GM21381 (cell line): ENCODE measurements around the gene SMIM3.
"Not testable (repeated sequence)": the region's sequence is repeated elsewhere in the genome, so short reads cannot be mapped to it uniquely, and the experiment has no call there.

Experiments used
- ATAC-seq: cut with Tn5 transposase; IDR thresholded peaks from one replicate; pipeline ENCODE4 v1.9.1; 2021; ENCODE audit warnings: mild to moderate bottlenecking, moderate library complexity; ENCODE audit not compliant: unreplicated experiment

The SMIM3 gene

GRCh38 chr5:150791536-150791935 lies 13.0 kb downstream of the SMIM3 start:
- no peak for ATAC-seq

DNA sequence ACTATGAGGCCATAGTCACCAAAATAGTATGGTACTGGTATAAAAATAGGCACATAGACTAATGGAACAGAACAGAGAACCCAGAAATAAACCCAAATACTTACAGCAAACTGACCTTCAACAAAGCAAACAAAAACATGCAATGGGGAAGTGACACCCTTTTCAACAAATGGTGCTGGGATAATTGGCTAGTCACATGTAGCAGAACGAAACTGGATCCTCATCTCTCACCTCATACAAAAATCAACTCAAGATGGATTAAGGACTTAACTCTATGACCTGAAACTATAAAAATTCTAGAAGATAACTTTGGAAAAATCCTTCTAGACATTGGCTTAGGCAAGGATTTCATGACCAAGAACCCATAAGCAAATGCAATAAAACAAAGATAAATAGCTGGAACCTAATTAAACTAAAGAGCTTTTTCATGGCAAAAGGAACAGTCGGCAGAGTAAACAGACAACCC lies 14.9 kb downstream of the SMIM3 start:
- ATAC-seq, result not testable (repeated sequence)

- no peak for ATAC-seq
Measured at GRCh38 chr5:150794927-150795326, 16.4 kb downstream of the SMIM3 start.

DNA sequence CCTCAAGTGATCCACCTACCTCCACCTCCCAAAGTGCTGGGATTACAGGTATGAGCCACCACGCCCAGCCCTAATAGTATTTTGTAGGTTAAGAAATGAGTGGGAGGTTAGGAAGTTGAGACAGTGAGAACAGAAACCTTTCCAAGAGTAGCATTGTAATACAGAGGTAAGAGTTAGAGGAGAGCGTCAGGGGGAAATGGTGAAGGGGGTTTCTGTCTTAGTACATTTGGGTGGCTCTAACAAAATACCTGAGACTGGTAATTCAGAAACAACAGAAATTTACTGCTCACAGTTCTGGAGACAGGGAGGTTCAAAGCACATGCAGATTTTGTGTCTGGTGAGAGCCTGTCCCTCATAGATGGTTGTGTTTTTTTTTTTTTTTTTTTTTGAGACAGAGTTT lies 18.8 kb downstream of the SMIM3 start:
- no peak for ATAC-seq

GRCh38 chr5:150801117-150801927 lies 22.8 kb downstream of the SMIM3 start:
- peak; percentile 67 for ATAC-seq

GRCh38 chr5:150804388-150804787 lies 25.8 kb downstream of the SMIM3 start:
- no peak for ATAC-seq

DNA sequence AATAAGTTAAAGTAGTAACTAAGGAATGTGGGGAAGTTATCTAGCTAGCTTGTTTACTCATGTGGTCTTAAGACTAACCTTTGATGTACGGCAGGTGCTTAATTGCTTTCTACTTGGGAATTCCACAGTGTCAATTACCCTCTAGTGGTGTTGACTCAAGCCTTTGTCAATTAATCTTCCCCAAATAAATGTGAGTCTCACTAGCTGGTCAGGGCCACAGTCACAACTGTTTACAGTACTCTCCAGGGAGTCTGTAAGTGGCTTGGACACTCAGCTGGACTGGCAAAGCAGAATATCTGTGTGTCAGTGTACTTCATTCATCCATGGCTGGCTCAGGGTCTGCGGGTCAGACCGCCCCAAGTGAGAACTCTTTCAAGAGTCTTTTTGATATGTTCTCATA lies 30.8 kb downstream of the SMIM3 start:
- ATAC-seq, result no peak

GRCh38 chr5:150815010-150815409 lies 36.5 kb downstream of the SMIM3 start:
- ATAC-seq, result no peak

DNA sequence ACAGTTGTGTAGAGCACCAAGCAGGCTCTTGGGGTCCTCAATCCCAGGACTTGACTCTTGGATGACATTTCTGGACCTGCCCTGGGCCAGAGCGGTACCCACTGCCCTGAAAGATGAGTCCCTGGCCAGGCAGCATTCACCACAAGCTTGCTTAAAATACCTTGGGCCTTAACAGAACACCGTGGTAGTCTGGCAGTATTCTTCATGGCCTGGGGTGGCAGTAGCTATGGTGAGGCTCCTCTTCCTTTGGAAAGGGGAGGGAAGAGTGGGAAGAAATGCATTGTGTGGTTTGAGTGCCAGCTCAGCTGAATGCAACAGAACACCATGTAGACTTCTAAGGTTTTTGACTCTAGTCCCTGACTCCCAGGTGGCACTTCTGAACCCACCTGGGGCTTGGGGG lies 38.4 kb downstream of the SMIM3 start:
- ATAC-seq, result no peak

DNA sequence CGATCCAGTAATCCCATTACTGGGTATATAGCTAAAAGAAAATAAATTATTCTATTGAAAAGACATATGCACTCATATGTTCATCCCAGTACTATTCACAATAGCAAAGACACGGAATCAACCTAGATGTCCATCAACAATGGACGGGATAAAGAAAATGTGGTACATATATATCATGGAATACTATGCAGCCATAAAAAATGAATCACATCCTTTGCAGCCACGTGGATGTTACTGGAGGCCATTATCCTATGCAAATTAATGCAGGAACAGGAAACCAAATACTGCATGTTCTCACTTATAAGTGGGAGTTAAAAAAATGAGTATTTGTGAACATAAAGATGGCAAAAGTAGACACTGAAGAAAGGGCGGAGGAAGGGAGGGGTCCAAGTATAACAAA lies 51.2 kb downstream of the SMIM3 start:
- ATAC-seq, result no peak

- ATAC-seq, result not testable (repeated sequence)
Measured at GRCh38 chr5:150831821-150832220, 53.3 kb downstream of the SMIM3 start.

GRCh38 chr5:150836064-150836463 lies 57.5 kb downstream of the SMIM3 start:
- no peak for ATAC-seq

DNA sequence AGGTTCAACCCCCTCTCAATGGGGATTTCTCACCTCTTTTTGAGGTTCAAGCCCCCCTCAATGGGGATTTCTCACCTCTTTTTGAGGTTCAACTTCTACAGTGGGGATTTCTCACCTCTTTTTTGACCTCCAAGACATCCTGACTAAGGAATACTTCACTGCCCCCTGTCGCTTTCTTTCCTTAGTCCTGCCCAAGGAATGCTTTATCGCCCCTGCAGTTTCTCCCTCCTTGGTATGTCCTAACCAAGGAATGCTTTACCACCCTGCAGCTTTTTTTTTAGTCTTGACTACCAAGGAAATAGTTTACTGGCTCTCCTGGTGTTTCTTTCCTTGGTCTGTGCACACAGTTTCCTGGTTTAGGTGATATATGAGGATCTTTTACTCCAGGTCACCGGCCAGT lies 58.1 kb downstream of the SMIM3 start:
- no peak for ATAC-seq

DNA sequence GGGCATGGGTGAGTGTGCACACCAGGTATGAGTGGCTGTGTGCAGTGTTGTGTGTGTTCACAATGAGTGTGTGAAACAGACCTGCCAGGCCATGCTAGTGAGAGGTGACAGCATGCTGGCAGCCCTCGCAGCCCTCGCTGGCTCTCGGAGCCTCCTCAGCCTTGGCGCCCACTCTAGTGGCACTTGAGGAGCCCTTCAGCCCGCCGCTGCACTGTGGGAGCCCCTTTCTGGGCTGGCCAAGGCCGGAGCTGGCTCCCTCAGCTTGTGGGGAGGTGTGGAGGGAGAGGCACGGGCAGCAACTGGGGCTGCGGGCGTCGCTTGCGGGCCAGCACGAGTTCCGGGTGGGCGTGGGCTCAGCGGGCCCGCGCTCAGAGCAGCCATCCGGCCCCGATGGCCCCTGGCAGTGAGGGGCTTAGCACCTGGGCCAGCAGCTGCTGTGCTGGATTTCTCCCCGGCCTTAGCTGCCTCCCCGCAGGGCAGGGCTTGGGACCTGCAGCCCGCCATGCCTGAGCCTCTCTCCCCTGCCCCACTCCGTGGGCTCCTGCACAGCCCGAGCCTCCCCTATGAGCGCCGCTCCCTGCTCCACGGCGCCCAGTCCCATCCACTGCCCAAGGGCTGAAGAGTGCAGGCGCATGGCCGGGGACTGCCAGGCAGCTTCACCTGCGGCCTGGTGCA lies 66.8 kb downstream of the SMIM3 start:
- not testable (repeated sequence) for ATAC-seq

- not testable (repeated sequence) for ATAC-seq
Measured at GRCh38 chr5:150846308-150846653, 67.7 kb downstream of the SMIM3 start, which contains the start of gene IRGM. IRGM (plus strand) TSS chr5:150846521; CDS start chr5:150848124, 1,603 bp downstream.
